IgD-negative memory B cell (primary cell): ENCODE results near the gene NRG3. TPM values are rescaled to one million over a fixed set of nuclear protein-coding genes. Genes with fewer than 3 reads are reported as not detected.

Experiments used
- H3K27ac Mint-ChIP-seq, 3 donors: one replicate each; pipeline ENCODE4 v1.8.0; 2020 to 2022; ENCODE audit warnings: mild to moderate bottlenecking in 3 of 3, mixed read lengths in 3 of 3, moderate library complexity in 1 of 3
- H3K27me3 Mint-ChIP-seq: one replicate; pipeline ENCODE4 v1.8.0; 2021; ENCODE audit warnings: mixed read lengths
- H3K36me3 Mint-ChIP-seq: one replicate; pipeline ENCODE4 v1.8.0; 2020; ENCODE audit warnings: mild to moderate bottlenecking, mixed read lengths
- H3K4me1 Mint-ChIP-seq, 3 donors: one replicate each; pipeline ENCODE4 v1.8.0; 2020 to 2022; ENCODE audit warnings: mixed read lengths in 3 of 3, mild to moderate bottlenecking in 1 of 3
- H3K4me3 Mint-ChIP-seq, 4 donors: one replicate each; pipeline ENCODE4 v1.8.0; 2020 to 2022; ENCODE audit warnings: mild to moderate bottlenecking in 4 of 4, mixed read lengths in 4 of 4, moderate library complexity in 3 of 4
- H3K9me3 Mint-ChIP-seq, 3 donors: one replicate each; pipeline ENCODE4 v1.8.0; 2020 to 2021; ENCODE audit warnings: mixed read lengths in 3 of 3, mild to moderate bottlenecking in 1 of 3
- polyA plus RNA-seq: library from polyadenylated mRNA; unstranded; fragments of 300-500 nt; fragmentation: Illumina TruSeq; gene quantifications from one replicate; pipeline ENCODE4 v1.2.3, GENCODE V29; 2021

NRG3 gene
- polyA plus RNA-seq, 1 donor from 2014 or later = not detected

- Mint-ChIP-seq H3K4me3 (no peak overlapping the region), H3K27me3 (no peaks in the 10 kb centered on the region), H3K36me3 (no peaks in the 10 kb centered on the region), H3K4me1 (no peaks in the 10 kb centered on the region), H3K9me3 (peaks cover 0 to 3% (median 2%) of the 10 kb centered on the region in 3 donors), H3K27ac (no peak overlapping the region)
Observed at GRCh38 chr10:81903472-81903871, 28.5 kb downstream of the NRG3 start.

- peaks cover 0 to 3% (median 2%) of the 10 kb centered on the region in 3 donors for H3K9me3 Mint-ChIP-seq
- H3K27ac Mint-ChIP-seq = no peak overlapping the region
- no peaks in the 10 kb centered on the region for H3K36me3 Mint-ChIP-seq
- no peak overlapping the region for H3K4me3 Mint-ChIP-seq
- H3K27me3 Mint-ChIP-seq = no peaks in the 10 kb centered on the region
- no peaks in the 10 kb centered on the region for H3K4me1 Mint-ChIP-seq
Observed at GRCh38 chr10:81905161-81905560, 30.2 kb downstream of the NRG3 start.

GRCh38 chr10:81909453-81909852 lies 34.5 kb downstream of the NRG3 start:
- Mint-ChIP-seq H3K27me3 (no peaks in the 10 kb centered on the region), H3K27ac (no peak overlapping the region), H3K4me3 (no peak overlapping the region), H3K4me1 (peaks cover 0 to 1% (median 0%) of the 10 kb centered on the region in 3 donors), H3K36me3 (no peaks in the 10 kb centered on the region), H3K9me3 (peaks cover 0 to 5% (median 3%) of the 10 kb centered on the region in 3 donors)

GRCh38 chr10:81911328-81911727 lies 36.3 kb downstream of the NRG3 start:
- peaks cover 0 to 5% (median 3%) of the 10 kb centered on the region in 3 donors for H3K9me3 Mint-ChIP-seq
- H3K4me1 Mint-ChIP-seq = peaks cover 0 to 1% (median 0%) of the 10 kb centered on the region in 3 donors
- H3K36me3 Mint-ChIP-seq = no peaks in the 10 kb centered on the region
- H3K4me3 Mint-ChIP-seq = no peak overlapping the region
- no peaks in the 10 kb centered on the region for H3K27me3 Mint-ChIP-seq
- H3K27ac Mint-ChIP-seq = no peak overlapping the region

GRCh38 chr10:81914736-81915503 lies 39.9 kb downstream of the NRG3 start:
- Mint-ChIP-seq H3K36me3 (no peaks in the 10 kb centered on the region), H3K27me3 (no peaks in the 10 kb centered on the region), H3K4me3 (no peak overlapping the region), H3K9me3 (peaks cover 1 to 5% (median 5%) of the 10 kb centered on the region in 3 donors), H3K27ac (no peak overlapping the region), H3K4me1 (peaks cover 0 to 1% (median 0%) of the 10 kb centered on the region in 3 donors)

GRCh38 chr10:81915504-81915897 lies 40.5 kb downstream of the NRG3 start:
- Mint-ChIP-seq H3K36me3 (no peaks in the 10 kb centered on the region), H3K9me3 (peaks cover 1 to 8% (median 5%) of the 10 kb centered on the region in 3 donors), H3K27me3 (no peaks in the 10 kb centered on the region), H3K4me3 (no peak overlapping the region), H3K4me1 (peaks cover 0 to 1% (median 0%) of the 10 kb centered on the region in 3 donors), H3K27ac (no peak overlapping the region)

- H3K36me3 Mint-ChIP-seq = no peaks in the 10 kb centered on the region
- H3K27me3 Mint-ChIP-seq = no peaks in the 10 kb centered on the region
- no peaks in the 10 kb centered on the region for H3K4me1 Mint-ChIP-seq
- no peak overlapping the region for H3K4me3 Mint-ChIP-seq
- H3K27ac Mint-ChIP-seq = no peak overlapping the region
- H3K9me3 Mint-ChIP-seq = peaks cover 1 to 6% (median 1%) of the 10 kb centered on the region in 3 donors
Observed at GRCh38 chr10:81917666-81918065, 42.7 kb downstream of the NRG3 start.

- Mint-ChIP-seq H3K27ac (no peak overlapping the region), H3K36me3 (no peaks in the 10 kb centered on the region), H3K4me1 (no peaks in the 10 kb centered on the region), H3K4me3 (no peak overlapping the region), H3K9me3 (peaks cover 0 to 6% (median 1%) of the 10 kb centered on the region in 3 donors), H3K27me3 (no peaks in the 10 kb centered on the region)
Observed at GRCh38 chr10:81918766-81919165, 43.8 kb downstream of the NRG3 start.

- H3K9me3 Mint-ChIP-seq = peaks cover 1 to 6% (median 4%) of the 10 kb centered on the region in 3 donors
- no peaks in the 10 kb centered on the region for H3K36me3 Mint-ChIP-seq
- H3K4me1 Mint-ChIP-seq = no peaks in the 10 kb centered on the region
- no peak overlapping the region for H3K4me3 Mint-ChIP-seq
- H3K27ac Mint-ChIP-seq = no peak overlapping the region
- H3K27me3 Mint-ChIP-seq = no peaks in the 10 kb centered on the region
Observed at GRCh38 chr10:81920213-81920829, 45.3 kb downstream of the NRG3 start.

- Mint-ChIP-seq H3K4me3 (no peak overlapping the region), H3K36me3 (no peaks in the 10 kb centered on the region), H3K27me3 (no peaks in the 10 kb centered on the region), H3K9me3 (peaks cover 0 to 4% (median 4%) of the 10 kb centered on the region in 3 donors), H3K27ac (no peak overlapping the region), H3K4me1 (no peaks in the 10 kb centered on the region)
Observed at GRCh38 chr10:81928119-81928518, 53.1 kb downstream of the NRG3 start.

- Mint-ChIP-seq H3K36me3 (no peaks in the 10 kb centered on the region), H3K27ac (no peak overlapping the region), H3K4me1 (no peaks in the 10 kb centered on the region), H3K4me3 (no peak overlapping the region), H3K9me3 (peaks cover 3 to 6% (median 4%) of the 10 kb centered on the region in 3 donors), H3K27me3 (no peaks in the 10 kb centered on the region)
Observed at GRCh38 chr10:81943583-81943982, 68.6 kb downstream of the NRG3 start.

- Mint-ChIP-seq H3K27me3 (no peaks in the 10 kb centered on the region), H3K4me1 (no peaks in the 10 kb centered on the region), H3K27ac (no peak overlapping the region), H3K9me3 (peaks cover 3 to 6% (median 4%) of the 10 kb centered on the region in 3 donors), H3K4me3 (no peak overlapping the region), H3K36me3 (no peaks in the 10 kb centered on the region)
Observed at GRCh38 chr10:81944609-81945008, 69.6 kb downstream of the NRG3 start.

GRCh38 chr10:81949283-81949682 lies 74.3 kb downstream of the NRG3 start:
- Mint-ChIP-seq H3K4me1 (no peaks in the 10 kb centered on the region), H3K36me3 (no peaks in the 10 kb centered on the region), H3K27ac (no peak overlapping the region), H3K4me3 (no peak overlapping the region), H3K27me3 (no peaks in the 10 kb centered on the region), H3K9me3 (peaks cover 0 to 7% (median 3%) of the 10 kb centered on the region in 3 donors)

- H3K36me3 Mint-ChIP-seq = no peaks in the 10 kb centered on the region
- no peaks in the 10 kb centered on the region for H3K4me1 Mint-ChIP-seq
- H3K4me3 Mint-ChIP-seq = no peak overlapping the region
- H3K27me3 Mint-ChIP-seq = no peaks in the 10 kb centered on the region
- H3K27ac Mint-ChIP-seq = no peak overlapping the region
- peaks cover 0 to 7% (median 2%) of the 10 kb centered on the region in 3 donors for H3K9me3 Mint-ChIP-seq
Observed at GRCh38 chr10:81950358-81950757, 75.4 kb downstream of the NRG3 start.

- Mint-ChIP-seq H3K27me3 (no peaks in the 10 kb centered on the region), H3K36me3 (no peaks in the 10 kb centered on the region), H3K4me1 (no peaks in the 10 kb centered on the region), H3K4me3 (no peak overlapping the region), H3K27ac (no peak overlapping the region), H3K9me3 (peaks cover 2 to 8% (median 3%) of the 10 kb centered on the region in 3 donors)
Observed at GRCh38 chr10:81953420-81953819, 78.4 kb downstream of the NRG3 start.

GRCh38 chr10:81957976-81958375 lies 83.0 kb downstream of the NRG3 start:
- no peaks in the 10 kb centered on the region for H3K27me3 Mint-ChIP-seq
- no peaks in the 10 kb centered on the region for H3K4me1 Mint-ChIP-seq
- no peak overlapping the region for H3K4me3 Mint-ChIP-seq
- no peaks in the 10 kb centered on the region for H3K36me3 Mint-ChIP-seq
- H3K9me3 Mint-ChIP-seq = peaks cover 2 to 4% (median 3%) of the 10 kb centered on the region in 3 donors
- no peak overlapping the region for H3K27ac Mint-ChIP-seq
